Measurements from ENCODE around the gene ALDH7A1. TPM values are rescaled to one million over a fixed set of nuclear protein-coding genes. Genes with fewer than 3 reads are reported as not detected.

Gene ALDH7A1
- total and polyA plus RNA-seq, 3 donors from 2014 or later, result 50.0 to 68.3 (median 57.2) TPM

GRCh38 chr5:126535856-126536545, 59.0 kb downstream of the ALDH7A1 start:
- intact Hi-C loops (cut with DNase I; ENCODE audit: low total_unique reads), result no loop called here
- H3K36me3 ChIP-seq (ENCODE audit: low read depth, missing control alignments), result no peaks in the 10 kb centered on the region
- H3K27ac ChIP-seq, result peak overlapping the region in 1 of 2 donors; percentile 70
- H3K9me3 ChIP-seq, result no peaks in the 10 kb centered on the region
- no peaks in the 10 kb centered on the region for H3K27me3 ChIP-seq
- WGBS, 2 donors, result 90 to 95% methylated on average over 3 to 4 of the region's 4 CpGs
- H3K4me1 ChIP-seq, result peaks cover 19% of the 10 kb centered on the region
- no peak for DNase-seq
- no peak for TF ChIP-seq POLR2A (IDR thresholded peaks at IDR 0.05)
- no peak for TF ChIP-seq CTCF (IDR thresholded peaks at IDR 0.05)
- no peak overlapping the region for H3K4me3 ChIP-seq

GRCh38 chr5:126534553-126534952, 60.5 kb downstream of the ALDH7A1 start:
- peaks cover 25% of the 10 kb centered on the region for H3K4me1 ChIP-seq
- no peaks in the 10 kb centered on the region for H3K27me3 ChIP-seq
- H3K36me3 ChIP-seq (ENCODE audit: low read depth, missing control alignments), result no peaks in the 10 kb centered on the region
- DNase-seq, result no peak
- no peak for TF ChIP-seq CTCF (IDR thresholded peaks at IDR 0.05)
- no peak overlapping the region for H3K27ac ChIP-seq
- intact Hi-C loops (cut with DNase I; ENCODE audit: low total_unique reads), result no loop called here
- 90 to 100% methylated on average over 1 of the region's 1 CpG for WGBS, 2 donors
- no peak overlapping the region for H3K4me3 ChIP-seq
- no peaks in the 10 kb centered on the region for H3K9me3 ChIP-seq

- WGBS, 2 donors, result 34 to 39% methylated on average over 4 of the region's 4 CpGs
- H3K27me3 ChIP-seq, result no peaks in the 10 kb centered on the region
- intact Hi-C loops (cut with DNase I; ENCODE audit: low total_unique reads), result no loop called here
- TF ChIP-seq CTCF (IDR thresholded peaks at IDR 0.05) (no peak), POLR2A (IDR thresholded peaks at IDR 0.05) (no peak)
- no peak overlapping the region for H3K4me3 ChIP-seq
- H3K9me3 ChIP-seq, result no peaks in the 10 kb centered on the region
- peak overlapping the region; percentile 88 to 89 for H3K27ac ChIP-seq
- DNase-seq, result peak; percentile 45
- no peaks in the 10 kb centered on the region for H3K36me3 ChIP-seq (ENCODE audit: low read depth, missing control alignments)
- peaks cover 18% of the 10 kb centered on the region for H3K4me1 ChIP-seq
These were observed 63.4 kb downstream of the ALDH7A1 start for GRCh38 chr5:126531543-126532120.

- H3K4me3 ChIP-seq, result no peak overlapping the region
- intact Hi-C loops (cut with DNase I; ENCODE audit: low total_unique reads), result no loop called here
- H3K27me3 ChIP-seq, result no peaks in the 10 kb centered on the region
These were observed 67.1 kb downstream of the ALDH7A1 start for GRCh38 chr5:126527892-126528291.

More at GRCh38 chr5:126527892-126528291, 67.1 kb downstream of the ALDH7A1 start:
- H3K4me1 ChIP-seq, result peaks cover 36% of the 10 kb centered on the region
- no peaks in the 10 kb centered on the region for H3K36me3 ChIP-seq (ENCODE audit: low read depth, missing control alignments)
- H3K27ac ChIP-seq, result no peak overlapping the region
- no peak for DNase-seq
- TF ChIP-seq CTCF (IDR thresholded peaks at IDR 0.05) (no peak), POLR2A (IDR thresholded peaks at IDR 0.05) (no peak)
- H3K9me3 ChIP-seq, result no peaks in the 10 kb centered on the region
